HFF-Myc (cell line): ENCODE data around the gene PLEKHM1.

ENCODE experiments used
- DNase-seq: peaks from one replicate; pipeline ENCODE4 v3.0.0-alpha.2; 2011; ENCODE audit warnings: low read depth; ENCODE audit errors: extremely low read depth
- H3K4me3 ChIP-seq: replicated peaks from 2 replicates; pipeline ENCODE4 v1.5.1; 2011; ENCODE audit warnings: low read depth, mild to moderate bottlenecking, control low read depth, low read length
- CTCF ChIP-seq: IDR thresholded peaks from 2 replicates; pipeline ENCODE4 v1.5.1; 2012; ENCODE audit warnings: mild to moderate bottlenecking, low read depth, low read length, control low read depth; ENCODE audit errors: missing control alignments

PLEKHM1 gene

DNA sequence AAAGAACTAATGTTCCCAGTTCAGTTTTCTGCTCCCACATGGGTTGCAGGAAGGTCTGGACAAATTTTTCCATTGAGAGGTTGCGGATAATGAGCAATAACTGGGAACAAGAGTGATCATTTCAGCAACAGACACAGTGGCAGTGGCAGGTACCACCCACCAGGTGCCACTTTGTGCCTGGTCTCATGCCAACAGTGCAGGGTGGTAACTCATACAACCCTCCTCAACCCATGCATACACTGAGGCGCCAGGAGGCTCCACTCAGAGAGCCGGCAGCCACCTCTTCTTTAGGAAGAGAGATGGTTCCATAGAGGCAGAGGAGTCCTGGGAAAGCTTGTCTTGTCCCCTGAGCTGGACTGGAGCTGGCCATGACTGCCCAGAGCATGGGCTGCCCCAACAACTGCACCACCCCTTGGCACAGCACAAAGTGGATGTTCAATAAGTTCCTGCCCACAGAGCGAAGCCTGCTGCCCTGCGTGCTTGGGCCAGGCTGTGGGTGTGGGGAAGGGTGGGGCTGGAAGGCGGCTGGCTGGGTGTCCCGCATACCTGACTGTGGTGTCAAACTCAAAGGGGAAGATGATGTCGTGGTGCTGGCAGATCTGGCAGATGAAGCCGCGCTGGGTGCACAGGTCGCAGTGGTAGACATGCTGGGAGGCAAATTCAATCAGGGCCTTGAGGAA is 51.5 kb downstream of the PLEKHM1 start:
- no peak for TF ChIP-seq CTCF
- H3K4me3 ChIP-seq = no peak overlapping the region
- no peak for DNase-seq

GRCh38 chr17:45437465-45438283 is 52.8 kb downstream of the PLEKHM1 start:
- DNase-seq = no peak
- no peak overlapping the region for H3K4me3 ChIP-seq
- TF ChIP-seq CTCF = no peak

DNA sequence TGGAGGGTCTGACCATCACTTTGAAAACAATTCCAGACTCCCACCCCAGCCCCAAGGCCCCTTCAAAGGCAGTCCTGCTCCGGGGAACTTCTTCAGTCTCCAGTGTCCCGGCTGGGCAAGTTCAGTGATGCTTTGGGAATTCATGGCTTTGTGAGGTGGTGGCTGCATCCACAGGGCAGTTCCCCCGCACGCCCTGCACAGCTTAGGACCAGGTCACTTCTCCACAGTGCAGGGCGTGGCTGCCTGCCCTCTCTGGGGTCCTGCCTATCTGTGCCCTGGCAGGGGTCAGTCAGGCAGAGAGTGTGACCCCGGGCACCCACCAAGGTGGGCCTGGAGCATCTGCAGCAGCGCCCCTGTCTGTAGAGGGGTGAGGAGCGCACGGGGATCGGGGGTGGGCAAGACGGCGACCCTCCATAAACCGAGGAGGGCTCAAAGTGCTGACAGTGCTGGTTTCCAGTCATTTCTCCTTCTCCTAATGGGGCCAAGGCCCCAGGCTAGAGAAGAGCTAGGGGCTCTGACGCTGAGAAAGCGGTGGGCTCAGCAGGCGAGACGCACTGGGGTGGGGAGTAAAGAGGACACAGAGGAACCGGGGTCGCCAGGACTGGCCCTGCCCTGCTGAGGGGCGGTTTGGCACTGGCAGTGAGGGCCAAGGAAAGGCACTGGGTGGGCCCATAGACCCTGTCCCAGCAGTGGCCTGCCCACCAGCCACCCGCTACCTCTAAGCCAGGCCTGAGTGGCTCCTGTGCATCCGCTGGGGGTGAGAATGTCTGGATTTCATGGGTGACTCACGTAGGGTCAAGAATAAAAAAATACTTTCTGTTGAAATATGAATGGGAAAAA is 53.7 kb downstream of the PLEKHM1 start:
- no peak overlapping the region for H3K4me3 ChIP-seq
- TF ChIP-seq CTCF = no peak
- no peak for DNase-seq

GRCh38 chr17:45436161-45436560 is 54.4 kb downstream of the PLEKHM1 start:
- H3K4me3 ChIP-seq = no peak overlapping the region
- DNase-seq = no peak
- TF ChIP-seq CTCF = no peak

DNA sequence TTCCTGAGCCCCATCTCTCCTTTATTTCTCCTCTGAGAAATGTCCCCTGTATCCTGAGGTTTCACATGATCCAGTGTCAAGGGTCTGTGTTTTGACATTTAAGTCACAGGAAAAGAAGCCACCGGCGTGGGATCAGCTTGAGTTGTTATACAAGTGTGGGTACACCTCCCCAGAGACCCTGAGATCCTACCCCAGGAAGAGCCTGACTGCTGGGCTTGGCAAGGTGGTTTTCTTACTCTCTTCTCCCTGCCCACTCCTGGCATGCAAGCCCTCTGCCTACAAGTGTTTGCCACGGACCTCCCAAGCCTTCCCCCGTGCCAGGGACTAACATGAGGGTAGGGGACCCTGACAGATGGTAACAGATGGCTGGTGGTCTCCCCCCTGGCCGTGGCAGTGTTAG is 55.0 kb downstream of the PLEKHM1 start:
- DNase-seq = no peak
- no peak for TF ChIP-seq CTCF
- H3K4me3 ChIP-seq = no peak overlapping the region

DNA sequence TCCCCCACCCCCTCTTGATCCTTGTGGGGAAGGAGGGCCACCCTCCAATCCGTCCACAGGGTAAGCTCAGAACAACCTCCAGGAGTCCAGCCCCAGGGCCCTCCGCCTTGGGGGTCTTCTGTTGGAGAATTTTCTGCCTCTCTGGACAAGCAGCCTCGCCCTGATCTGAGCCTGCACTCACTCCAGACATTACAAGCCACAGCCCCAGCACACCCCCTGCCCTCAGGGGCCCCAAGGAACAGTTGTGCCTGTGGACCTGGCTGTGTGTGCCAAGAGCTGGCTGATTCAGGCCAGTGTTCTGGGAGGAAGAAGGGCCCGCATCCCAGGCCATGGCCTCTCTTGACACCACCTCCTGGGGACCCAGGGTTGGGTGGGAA is 57.4 kb downstream of the PLEKHM1 start:
- no peak for DNase-seq
- no peak overlapping the region for H3K4me3 ChIP-seq

More for the DNA sequence above, 57.4 kb downstream of the PLEKHM1 start:
- no peak for TF ChIP-seq CTCF
